Measurements from ENCODE around the gene CELF2.

CELF2 gene

GRCh38 chr10:11145495-11145855 lies 127.8 kb downstream of the CELF2 start:
- Histone ChIP-seq H2AFZ (ENCODE audit: low read depth, low read length) (peak overlapping the region; percentile 78), H3K27ac (ENCODE audit: low read length) (peak overlapping the region; percentile 92), H3K4me2 (ENCODE audit: insufficient read depth, low read length) (peak overlapping the region; percentile 61), H4K20me1 (ENCODE audit: insufficient read depth, low read length) (no peaks in the 10 kb centered on the region), H3K36me3 (ENCODE audit: insufficient read depth, low read length) (no peaks in the 10 kb centered on the region), H3K4me3 (ENCODE audit: low read depth in 1 of 2, low read length in 2 of 2) (peak overlapping the region in 1 of 2 experiments; percentile 39; a peak in 2 of 4 replicates), H3K4me1 (ENCODE audit: insufficient read depth, low read length) (peaks cover 54% of the 10 kb centered on the region), H3K9me3 (ENCODE audit: insufficient read depth, low read length, severe bottlenecking) (no peaks in the 10 kb centered on the region), H3K27me3 (ENCODE audit: insufficient read depth, low read length, poor library complexity) (no peaks in the 10 kb centered on the region), H3K79me2 (ENCODE audit: insufficient read depth, low read length) (no peaks in the 10 kb centered on the region), H3K9ac (ENCODE audit: low read depth, low read length) (peak overlapping the region; percentile 57)
- DNase-seq (peak; percentile 86), ATAC-seq (ENCODE audit: insufficient read depth, low read depth) (peak; percentile 99)
- TF ChIP-seq EZH2 (IDR thresholded peaks at IDR 0.05; ENCODE audit: borderline replicate concordance, low read depth, low read length, severe bottlenecking) (no peak), CTCF (IDR thresholded peaks at IDR 0.05; ENCODE audit: borderline replicate concordance, extremely low read depth, low read length, poor library complexity, severe bottlenecking) (no peak)

GRCh38 chr10:11146402-11147171 lies 128.9 kb downstream of the CELF2 start:
- no peak for TF ChIP-seq CTCF (IDR thresholded peaks at IDR 0.05; ENCODE audit: borderline replicate concordance, extremely low read depth, low read length, poor library complexity, severe bottlenecking)
- TF ChIP-seq EZH2 (IDR thresholded peaks at IDR 0.05; ENCODE audit: borderline replicate concordance, low read depth, low read length, severe bottlenecking): no peak
- Histone ChIP-seq H3K4me3 (ENCODE audit: low read depth in 1 of 2, low read length in 2 of 2) (no peak overlapping the region), H3K9ac (ENCODE audit: low read depth, low read length) (peak overlapping the region; percentile 57; the same call in 1 of the 2 replicates), H3K4me2 (ENCODE audit: insufficient read depth, low read length) (peak overlapping the region; percentile 61; the same call in 1 of the 2 replicates), H3K79me2 (ENCODE audit: insufficient read depth, low read length) (no peaks in the 10 kb centered on the region), H3K4me1 (ENCODE audit: insufficient read depth, low read length) (peaks cover 65% of the 10 kb centered on the region), H3K27me3 (ENCODE audit: insufficient read depth, low read length, poor library complexity) (no peaks in the 10 kb centered on the region), H2AFZ (ENCODE audit: low read depth, low read length) (no peak overlapping the region), H3K27ac (ENCODE audit: low read length) (peak overlapping the region; percentile 92), H4K20me1 (ENCODE audit: insufficient read depth, low read length) (no peaks in the 10 kb centered on the region), H3K9me3 (ENCODE audit: insufficient read depth, low read length, severe bottlenecking) (no peaks in the 10 kb centered on the region), H3K36me3 (ENCODE audit: insufficient read depth, low read length) (no peaks in the 10 kb centered on the region)
- DNase-seq: no peak
- ATAC-seq (ENCODE audit: insufficient read depth, low read depth): no peak

- Histone ChIP-seq H3K27me3 (ENCODE audit: insufficient read depth, low read length, poor library complexity) (no peaks in the 10 kb centered on the region), H3K4me2 (ENCODE audit: insufficient read depth, low read length) (no peak overlapping the region), H2AFZ (ENCODE audit: low read depth, low read length) (peak overlapping the region; percentile 29), H3K79me2 (ENCODE audit: insufficient read depth, low read length) (no peaks in the 10 kb centered on the region), H3K4me1 (ENCODE audit: insufficient read depth, low read length) (peaks cover 67% of the 10 kb centered on the region), H3K9ac (ENCODE audit: low read depth, low read length) (no peak overlapping the region), H3K4me3 (ENCODE audit: low read depth in 1 of 2, low read length in 2 of 2) (no peak overlapping the region), H3K9me3 (ENCODE audit: insufficient read depth, low read length, severe bottlenecking) (no peaks in the 10 kb centered on the region), H3K27ac (ENCODE audit: low read length) (peak overlapping the region; percentile 92), H3K36me3 (ENCODE audit: insufficient read depth, low read length) (no peaks in the 10 kb centered on the region), H4K20me1 (ENCODE audit: insufficient read depth, low read length) (no peaks in the 10 kb centered on the region)
- TF ChIP-seq EZH2 (IDR thresholded peaks at IDR 0.05; ENCODE audit: borderline replicate concordance, low read depth, low read length, severe bottlenecking) (no peak), CTCF (IDR thresholded peaks at IDR 0.05; ENCODE audit: borderline replicate concordance, extremely low read depth, low read length, poor library complexity, severe bottlenecking) (peak; percentile 44)
- ATAC-seq (ENCODE audit: insufficient read depth, low read depth) (peak; percentile 33; the same call in 2 of the 3 replicates), DNase-seq (peak; percentile 54)
Observed at GRCh38 chr10:11147722-11148121, 130.1 kb downstream of the CELF2 start.

Measured in DND-41 (cell line).